HEK293 (cell line): ENCODE results near the gene SCLT1.

Experiments
- KLF10 ChIP-seq: fragments of 450-650 bp; IDR thresholded peaks from 2 replicates; pipeline ENCODE4 v1.5.1; 2018; ENCODE audit warnings: missing biosample characterization, mild to moderate bottlenecking, missing genetic modification characterization
- ZNF184 ChIP-seq: fragments of 450-650 bp; IDR thresholded peaks from 2 replicates; pipeline ENCODE4 v1.5.1; 2018; ENCODE audit warnings: missing biosample characterization, mild to moderate bottlenecking, missing genetic modification characterization
- ZNF24 ChIP-seq: fragments of 450-650 bp; formaldehyde crosslinking; IDR thresholded peaks from 2 replicates; pipeline ENCODE4 v1.5.1; 2016; ENCODE audit warnings: missing biosample characterization, missing genetic modification characterization
- ZNF274 ChIP-seq, 2 experiments: fragments of 200-500 bp in 1 of 2; fragments of 450-650 bp in 1 of 2; sonication (Bioruptor generic) in 1 of 2; formaldehyde crosslinking in 1 of 2; IDR thresholded peaks; 2 replicates each; pipeline versions ENCODE4 v1.5.1 to v1.6.1; 2014 to 2016; ENCODE audit warnings: borderline replicate concordance in 1 of 2, inconsistent platforms in 1 of 2, low read length in 1 of 2, missing biosample characterization in 1 of 2, missing genetic modification characterization in 1 of 2
- TF ChIP-seq, protein P1 (sequence below): fragments of 450-650 bp; formaldehyde crosslinking; IDR thresholded peaks from 2 replicates; pipeline ENCODE4 v1.5.1; 2016; ENCODE audit warnings: missing biosample characterization, missing genetic modification characterization

DNA sequence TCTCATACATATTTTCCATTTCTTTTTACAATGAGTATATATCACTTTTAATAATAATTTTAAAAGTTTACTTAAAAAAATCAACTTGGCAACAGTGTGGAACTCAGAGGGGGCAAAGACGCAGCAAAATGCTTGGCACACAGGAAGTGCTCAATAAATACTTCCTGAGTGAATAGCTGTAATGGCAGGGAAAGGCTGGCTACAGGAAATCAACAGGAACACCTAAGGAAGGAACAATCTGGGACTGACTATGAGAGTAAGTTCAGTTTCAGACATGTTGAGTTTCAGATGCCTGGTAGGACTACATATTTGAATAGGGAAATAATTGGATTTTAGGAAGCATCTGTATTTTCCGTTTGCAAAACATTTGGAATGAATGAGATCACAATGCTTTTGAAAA, 137.6 kb downstream of the SCLT1 start:
- TF ChIP-seq ZNF274 (IDR thresholded peaks at IDR 0.05; ENCODE audit: low read length) = no peak
- TF ChIP-seq ZNF274 (tag by site-specific recombination; IDR thresholded peaks at IDR 0.05; ENCODE audit: borderline replicate concordance) = no peak
- TF ChIP-seq, protein P1, sequence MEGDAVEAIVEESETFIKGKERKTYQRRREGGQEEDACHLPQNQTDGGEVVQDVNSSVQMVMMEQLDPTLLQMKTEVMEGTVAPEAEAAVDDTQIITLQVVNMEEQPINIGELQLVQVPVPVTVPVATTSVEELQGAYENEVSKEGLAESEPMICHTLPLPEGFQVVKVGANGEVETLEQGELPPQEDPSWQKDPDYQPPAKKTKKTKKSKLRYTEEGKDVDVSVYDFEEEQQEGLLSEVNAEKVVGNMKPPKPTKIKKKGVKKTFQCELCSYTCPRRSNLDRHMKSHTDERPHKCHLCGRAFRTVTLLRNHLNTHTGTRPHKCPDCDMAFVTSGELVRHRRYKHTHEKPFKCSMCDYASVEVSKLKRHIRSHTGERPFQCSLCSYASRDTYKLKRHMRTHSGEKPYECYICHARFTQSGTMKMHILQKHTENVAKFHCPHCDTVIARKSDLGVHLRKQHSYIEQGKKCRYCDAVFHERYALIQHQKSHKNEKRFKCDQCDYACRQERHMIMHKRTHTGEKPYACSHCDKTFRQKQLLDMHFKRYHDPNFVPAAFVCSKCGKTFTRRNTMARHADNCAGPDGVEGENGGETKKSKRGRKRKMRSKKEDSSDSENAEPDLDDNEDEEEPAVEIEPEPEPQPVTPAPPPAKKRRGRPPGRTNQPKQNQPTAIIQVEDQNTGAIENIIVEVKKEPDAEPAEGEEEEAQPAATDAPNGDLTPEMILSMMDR (tag by site-specific recombination) = no peak
- TF ChIP-seq KLF10 = no peak
- TF ChIP-seq ZNF24 (tag by site-specific recombination) = no peak
- TF ChIP-seq ZNF184 (tag by site-specific recombination) = no peak
